Heart left ventricle (tissue), 16 donors: ENCODE results near the gene ETAA1. TPM values are rescaled to one million over a fixed set of nuclear protein-coding genes. Genes with fewer than 3 reads are reported as not detected.

ENCODE experiments used
- ATAC-seq, 4 donors: fragments of 200-7000 bp; cut with Tn5 transposase; one replicate each; pipeline ENCODE4 v1.9.1; 2020 to 2022; ENCODE audit warnings: moderate library complexity in 4 of 4, mild to moderate bottlenecking in 3 of 4, moderate number of reproducible peaks in 1 of 4
- DNase-seq, 5 donors: peaks; one replicate each; pipeline ENCODE4 v3.0.0-alpha.2; 2020
- H3K27ac ChIP-seq, 12 donors: fragments of 200-600 bp; sonication (generic) in 4 of 12; one replicate each; pipeline versions ENCODE4 v1.5.0 to v1.8.0; 2016 to 2022; ENCODE audit warnings: mild to moderate bottlenecking in 2 of 12
- H3K27me3 ChIP-seq, 9 donors: fragments of 200-600 bp; sonication (generic) in 2 of 9; one replicate each; pipeline versions ENCODE4 v1.5.1 to v1.8.0; 2016 to 2022; ENCODE audit warnings: mild to moderate bottlenecking in 3 of 9
- H3K36me3 ChIP-seq, 9 donors: fragments of 200-600 bp; sonication (generic) in 2 of 9; one replicate each; pipeline versions ENCODE4 v1.5.0 to v1.8.0; 2018 to 2022; ENCODE audit warnings: mild to moderate bottlenecking in 2 of 9
- H3K4me1 ChIP-seq, 12 donors: fragments of 200-600 bp; sonication (generic) in 4 of 12; one replicate each; pipeline versions ENCODE4 v1.5.0 to v1.8.0; 2016 to 2022; ENCODE audit warnings: mild to moderate bottlenecking in 3 of 12
- H3K4me3 ChIP-seq, 12 donors: fragments of 200-600 bp; sonication (generic) in 4 of 12; one replicate each; pipeline versions ENCODE4 v1.5.0 to v1.8.0; 2017 to 2022; ENCODE audit warnings: mild to moderate bottlenecking in 9 of 12, moderate library complexity in 4 of 12
- H3K9me3 ChIP-seq, 12 donors: fragments of 200-600 bp; sonication (generic) in 4 of 12; one replicate each; pipeline versions ENCODE4 v1.5.0 to v1.8.0; 2016 to 2022; ENCODE audit warnings: mild to moderate bottlenecking in 1 of 12
- CTCF ChIP-seq, 12 donors: fragments of 200-600 bp; sonication (generic) in 4 of 12; IDR thresholded peaks; one replicate each; pipeline versions ENCODE4 v1.5.0 to v1.8.0; 2018 to 2022; ENCODE audit warnings: antibody characterized with exemption in 12 of 12, mild to moderate bottlenecking in 5 of 12
- POLR2A ChIP-seq, 2 donors: fragments of 450-650 bp; IDR thresholded peaks; one replicate each; pipeline ENCODE4 v1.6.1; 2017; ENCODE audit warnings: antibody characterized with exemption in 2 of 2, mild to moderate bottlenecking in 2 of 2, moderate library complexity in 2 of 2
- WGBS, 4 donors: extraction: QIAGEN DNeasy Blood & Tissue Kit in 2 of 4; methylation state at CpG; one replicate each; pipeline versions ENCODE4 v1.1.5 to v1.1.7; 2013 to 2018; 5-methylcytosine and 5-hydroxymethylcytosine counted together
- intact Hi-C, 10 donors: fragments of 100-400 bp; cut with DNase I; formaldehyde crosslinking; loops; one replicate each; pipeline versions ENCODE4 v1.11.1 to v1.14.2; 2022
- polyA plus RNA-seq, 2 donors: library from polyadenylated mRNA; stranded (reverse); fragments of 200-250 nt; gene quantifications; one replicate each; pipeline ENCODE4 v1.2.3, GENCODE V29; 2013
- total RNA-seq, 9 donors: library from RNA; depleted of rRNA in 2 of 9; stranded (reverse); fragments of >200 nt in 2 of 9; fragmentation: NEBNext Ultra II Directional in 3 of 9; extraction: Animal tissue kit (Norgen Biotek cat#: 25700) in 3 of 9; gene quantifications; one replicate each; pipeline versions ENCODE4 v1.1.0 to v1.2.4, GENCODE V29; 2016 to 2023
- donor health status: ischemic (EF 13 %, LVEDD 7.1; RV severe dilation, severe dysfunction).
- donor health status: healthy with polysubstance abuse.
- donor health status: DM: no; HTN: yes; CAD: no.
- donor health status: DM: no; HTN: no; CAD: no.
- donor health status: ischemic (EF 25% LVEDD 6.9; RV normal size, moderate dysfunction).
- donor health status: ischemic (EF 25% LVEDD 5.7; RV mildly dilated, moderate dysfunction).
- donor health status: healthy.
- donor health status: DM: yes; HTN: yes; CAD: no.
- donor health status: ischemic (EF 35%, LVEDD 5.7; RV mildly dilated, moderate dysfunction).
- donor health status: nonischemic (EF 11% LVEDD 7.7; RV severe dilation, severe dysfunction).
- donor health status: DM: yes; HTN: yes; CAD: no.
- donor health status: PGD.
- donor health status: ischemic (EF 29% LVEDD 5.4; RV normal size, mild dysfunction).
- donor health status: nonischemic (EF 23%, LVEDD 6.1; RV moderate dilation, normal function).

Gene ETAA1
- total and polyA plus RNA-seq, 11 donors, result 4.1 to 7.8 (median 5.3) TPM

GRCh38 chr2:67374949-67375348 is 22.2 kb upstream of the ETAA1 start:
- ATAC-seq, result no peak
- DNase-seq, result no peak
- Histone ChIP-seq H3K36me3 (no peaks in the 10 kb centered on the region), H3K9me3 (peaks cover 0 to 8% (median 0%) of the 10 kb centered on the region in 12 donors), H3K27me3 (no peaks in the 10 kb centered on the region), H3K4me1 (no peaks in the 10 kb centered on the region), H3K27ac (no peak overlapping the region), H3K4me3 (no peak overlapping the region)
- WGBS, 4 donors, result 37 to 55% (median 43%) methylated on average over 1 of the region's 1 CpG
- intact Hi-C loops, result no loop called here
- TF ChIP-seq CTCF (IDR thresholded peaks at IDR 0.05) (no peak), POLR2A (IDR thresholded peaks at IDR 0.05) (no peak)

GRCh38 chr2:67378555-67378954 is 18.6 kb upstream of the ETAA1 start:
- Histone ChIP-seq H3K27ac (no peak overlapping the region), H3K9me3 (peaks cover 0 to 8% (median 0%) of the 10 kb centered on the region in 12 donors), H3K36me3 (no peaks in the 10 kb centered on the region), H3K4me3 (no peak overlapping the region), H3K4me1 (no peaks in the 10 kb centered on the region), H3K27me3 (no peaks in the 10 kb centered on the region)
- WGBS, 4 donors, result 84 to 90% (median 87%) methylated on average over 1 of the region's 1 CpG
- intact Hi-C loops, result no loop called here
- TF ChIP-seq POLR2A (IDR thresholded peaks at IDR 0.05) (no peak), CTCF (IDR thresholded peaks at IDR 0.05) (no peak)
- ATAC-seq (no peak), DNase-seq (no peak)

- TF ChIP-seq POLR2A (IDR thresholded peaks at IDR 0.05), result no peak
- TF ChIP-seq CTCF (IDR thresholded peaks at IDR 0.05), result no peak
- no peak overlapping the region for H3K4me3 ChIP-seq
- no peaks in the 10 kb centered on the region for H3K36me3 ChIP-seq
- WGBS, 4 donors, result 90 to 100% (median 95%) methylated on average over 1 of the region's 1 CpG
- no peak for DNase-seq
- no peak for ATAC-seq
- H3K4me1 ChIP-seq, result no peaks in the 10 kb centered on the region
- peaks cover 0 to 8% (median 0%) of the 10 kb centered on the region in 12 donors for H3K9me3 ChIP-seq
- intact Hi-C loops, result no loop called here
- no peaks in the 10 kb centered on the region for H3K27me3 ChIP-seq
- no peak overlapping the region for H3K27ac ChIP-seq
These were observed 18.1 kb upstream of the ETAA1 start for GRCh38 chr2:67379048-67379447.

GRCh38 chr2:67384123-67384822 is 12.9 kb upstream of the ETAA1 start:
- Histone ChIP-seq H3K9me3 (peaks cover 0 to 2% (median 0%) of the 10 kb centered on the region in 12 donors), H3K27ac (no peak overlapping the region), H3K4me1 (peaks cover 0 to 10% (median 0%) of the 10 kb centered on the region in 12 donors), H3K27me3 (no peaks in the 10 kb centered on the region), H3K4me3 (no peak overlapping the region), H3K36me3 (no peaks in the 10 kb centered on the region)
- intact Hi-C loops, result no loop called here
- DNase-seq (no peak), ATAC-seq (no peak)
- TF ChIP-seq CTCF (IDR thresholded peaks at IDR 0.05), result no peak
- no peak for TF ChIP-seq POLR2A (IDR thresholded peaks at IDR 0.05)
- 53 to 68% (median 60%) methylated on average over 3 of the region's 3 CpGs for WGBS, 4 donors
